IPS DF 19.7 (cell line): ENCODE results near the gene KNTC1.
"Not testable (repeated sequence)": the region's sequence is repeated elsewhere in the genome, so short reads cannot be mapped to it uniquely, and the experiment has no call there.

Experiments used
- DNase-seq: peaks from one replicate; pipeline ENCODE4 v3.0.0-alpha.2; 2013; ENCODE audit warnings: low read depth, low spot score

The KNTC1 gene

GRCh38 chr12:122651520-122652224, 124.6 kb downstream of the KNTC1 start:
- DNase-seq: no peak

- DNase-seq: not testable (repeated sequence)
Observed at GRCh38 chr12:122653291-122653690, 126.2 kb downstream of the KNTC1 start.

- DNase-seq: no peak
Observed at GRCh38 chr12:122656298-122656697, 129.2 kb downstream of the KNTC1 start.

DNA sequence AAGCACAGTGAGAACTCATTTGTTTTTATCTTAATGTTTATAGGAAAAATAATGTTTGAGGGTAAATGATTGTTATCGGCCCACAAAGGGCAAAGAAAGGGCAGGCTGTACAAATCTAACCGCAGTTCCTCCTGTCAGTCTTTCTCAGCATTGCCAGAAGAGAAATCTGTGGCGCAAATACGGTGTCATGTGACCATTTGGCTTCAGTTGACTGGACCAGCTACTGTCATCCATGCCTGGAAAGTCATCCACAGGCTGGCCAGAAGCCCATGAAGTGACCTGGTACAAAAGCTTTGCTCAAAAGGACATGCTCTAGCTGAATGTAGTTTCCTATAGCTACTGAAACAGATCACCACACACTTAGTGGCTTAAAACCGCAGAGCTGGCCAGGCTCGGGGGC, 132.5 kb downstream of the KNTC1 start:
- DNase-seq: no peak

DNA sequence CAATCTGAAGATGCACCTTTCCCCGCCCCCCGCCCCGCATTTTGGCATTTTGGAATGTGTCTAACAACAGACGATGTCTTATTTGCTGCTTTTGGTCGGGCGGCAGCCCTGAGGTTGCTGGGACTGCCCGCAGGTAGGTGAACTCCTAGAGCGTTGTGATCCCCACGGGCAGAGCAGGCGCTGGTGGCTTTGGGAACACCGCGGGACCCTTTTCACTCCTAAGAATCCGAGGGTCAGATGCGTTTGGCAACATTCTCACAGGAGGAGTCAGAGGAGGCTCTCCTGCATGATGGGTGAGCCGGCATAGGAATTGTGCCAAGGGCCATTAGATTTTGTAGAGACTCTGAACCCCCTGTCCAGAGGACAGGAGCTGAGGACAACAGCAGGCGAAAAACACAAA, 134.2 kb downstream of the KNTC1 start:
- no peak for DNase-seq

DNA sequence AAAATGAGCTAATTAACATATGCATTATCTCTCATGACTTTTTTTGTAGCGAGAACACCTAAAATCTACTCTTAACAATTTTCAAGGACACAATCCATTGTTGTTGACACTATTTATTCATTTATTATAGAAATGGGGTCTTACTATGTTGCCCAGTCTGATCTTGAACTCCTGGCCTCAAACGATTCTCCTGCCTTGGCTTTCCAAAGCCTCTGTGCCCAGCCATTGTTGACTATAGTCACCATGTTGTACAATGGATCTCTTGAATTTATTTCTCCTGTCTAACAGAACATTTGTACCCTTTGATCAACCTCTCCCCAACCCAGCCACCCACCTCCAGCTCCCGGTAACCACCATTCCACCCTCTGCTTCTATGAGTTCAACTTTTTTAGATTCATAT, 134.9 kb downstream of the KNTC1 start:
- DNase-seq: no peak

- no peak for DNase-seq
Observed at GRCh38 chr12:122665349-122665748, 138.3 kb downstream of the KNTC1 start.

DNA sequence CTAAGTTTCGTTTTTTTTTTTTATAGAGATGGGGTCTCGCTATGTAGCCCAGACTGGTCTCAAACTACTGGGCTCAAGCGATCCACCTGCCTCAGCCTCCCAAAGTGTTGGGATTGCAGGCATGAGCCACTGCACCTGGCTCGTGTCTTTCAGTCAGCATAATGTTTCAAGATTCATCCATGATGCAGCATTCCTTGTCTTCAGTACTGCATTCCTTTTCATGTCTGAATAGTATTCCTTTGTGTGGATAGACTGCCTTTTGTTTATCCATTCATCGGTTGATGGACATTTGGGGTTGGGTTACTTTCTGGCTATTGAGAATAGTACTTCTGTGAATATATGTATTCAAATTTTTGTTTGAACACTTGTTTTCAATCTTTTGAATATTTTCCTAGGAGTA, 138.7 kb downstream of the KNTC1 start:
- DNase-seq: no peak

DNA sequence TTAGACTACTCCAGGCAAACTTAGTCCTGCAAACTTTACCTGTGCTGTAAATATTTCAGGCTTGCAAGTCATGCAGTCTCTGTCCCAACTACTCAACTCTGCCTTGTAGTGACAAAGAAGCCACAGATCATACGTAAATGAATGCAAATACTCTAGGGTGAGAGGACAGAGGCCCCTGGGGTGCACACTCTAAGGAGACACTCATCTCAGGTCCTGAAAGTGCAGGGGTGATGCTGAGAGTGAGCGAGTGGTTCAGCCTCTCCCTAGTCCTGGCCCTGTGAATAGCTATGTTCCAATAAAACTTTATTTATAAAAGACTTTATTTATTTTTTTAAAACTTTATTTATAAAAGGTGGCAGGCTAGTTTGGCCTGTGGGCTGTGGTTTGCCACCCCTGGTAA, 141.2 kb downstream of the KNTC1 start:
- DNase-seq: no peak

- no peak for DNase-seq
Observed at GRCh38 chr12:122669397-122670070, 142.5 kb downstream of the KNTC1 start.

GRCh38 chr12:122672515-122672914, 145.5 kb downstream of the KNTC1 start:
- no peak for DNase-seq
